Cardiac muscle cell (in vitro differentiated cells and primary cell): ENCODE measurements around the gene PLEK. TPM values are rescaled to one million over a fixed set of nuclear protein-coding genes. Genes with fewer than 3 reads are reported as not detected.

Experiments
- DNase-seq, 2 donors: peaks; one replicate each; pipeline versions ENCODE4 v3.0.0 to v3.0.0-alpha.2; 2010 to 2017; ENCODE audit warnings: low read depth in 1 of 2, low spot score in 1 of 2
- H3K27ac ChIP-seq: fragments of 200-600 bp; sonication (generic); 2 replicates; pipeline ENCODE4 v1.5.1; 2016
- H3K27me3 ChIP-seq: fragments of 200-600 bp; sonication (generic); 2 replicates; pipeline ENCODE4 v1.6.0; 2016; ENCODE audit warnings: control low read depth
- H3K36me3 ChIP-seq: fragments of 200-600 bp; sonication (generic); 2 replicates; pipeline ENCODE4 v1.5.1; 2016; ENCODE audit warnings: control low read depth
- H3K4me1 ChIP-seq: fragments of 200-600 bp; sonication (generic); 2 replicates; pipeline ENCODE4 v1.8.1; 2017; ENCODE audit warnings: low read depth, mild to moderate bottlenecking, mixed run types
- H3K4me3 ChIP-seq: fragments of 200-600 bp; sonication (generic); 2 replicates; pipeline ENCODE4 v1.5.1; 2016; ENCODE audit warnings: mild to moderate bottlenecking
- H3K9me3 ChIP-seq: fragments of 200-600 bp; sonication (generic); 2 replicates; pipeline ENCODE4 v1.5.1; 2017; ENCODE audit warnings: low read depth, mild to moderate bottlenecking, control low read depth
- polyA plus RNA-seq: library from polyadenylated mRNA; unstranded; fragments of >200 nt; fragmentation: Nextera tagmentation; extraction: Ambion mirVana; gene quantifications from 2 replicates; pipeline ENCODE4 v1.2.1, GENCODE V29; 2016
- total RNA-seq: library from RNA; depleted of rRNA; stranded (reverse); fragments of >200 nt; gene quantifications from 2 replicates; pipeline ENCODE4 v1.2.3, GENCODE V29; 2016
- TF ChIP-seq, protein P1 (sequence below): IDR thresholded peaks from 2 replicates; pipeline ENCODE4 v1.5.1; 2012; ENCODE audit warnings: low read depth, mild to moderate bottlenecking, low read length

The PLEK gene
- total and polyA plus RNA-seq, 2 experiments from 2014 or later = not detected

DNA sequence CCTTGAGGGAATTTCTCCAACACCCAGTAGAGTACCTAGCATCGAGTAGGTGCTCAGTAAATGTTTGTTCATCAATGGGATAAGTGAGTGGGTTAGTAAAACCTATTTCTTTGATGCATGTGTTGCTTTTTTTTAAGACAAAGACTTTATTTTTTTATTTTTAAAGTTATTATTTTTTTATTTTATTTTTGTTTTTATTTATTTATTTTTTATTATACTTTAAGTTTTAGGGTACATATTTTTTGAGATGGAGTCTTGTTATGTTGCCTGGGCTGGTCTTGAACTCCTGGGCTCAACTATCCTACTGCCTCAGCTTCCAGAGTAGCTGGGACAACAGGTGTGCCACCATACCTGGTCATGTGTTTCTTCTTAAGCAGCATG lies 20.8 kb downstream of the PLEK start:
- Histone ChIP-seq H3K4me1 (peaks cover 6% of the 10 kb centered on the region), H3K36me3 (no peaks in the 10 kb centered on the region), H3K27ac (no peak overlapping the region), H3K4me3 (no peak overlapping the region), H3K9me3 (no peaks in the 10 kb centered on the region), H3K27me3 (no peaks in the 10 kb centered on the region)
- no peak for DNase-seq
- TF ChIP-seq, protein P1, sequence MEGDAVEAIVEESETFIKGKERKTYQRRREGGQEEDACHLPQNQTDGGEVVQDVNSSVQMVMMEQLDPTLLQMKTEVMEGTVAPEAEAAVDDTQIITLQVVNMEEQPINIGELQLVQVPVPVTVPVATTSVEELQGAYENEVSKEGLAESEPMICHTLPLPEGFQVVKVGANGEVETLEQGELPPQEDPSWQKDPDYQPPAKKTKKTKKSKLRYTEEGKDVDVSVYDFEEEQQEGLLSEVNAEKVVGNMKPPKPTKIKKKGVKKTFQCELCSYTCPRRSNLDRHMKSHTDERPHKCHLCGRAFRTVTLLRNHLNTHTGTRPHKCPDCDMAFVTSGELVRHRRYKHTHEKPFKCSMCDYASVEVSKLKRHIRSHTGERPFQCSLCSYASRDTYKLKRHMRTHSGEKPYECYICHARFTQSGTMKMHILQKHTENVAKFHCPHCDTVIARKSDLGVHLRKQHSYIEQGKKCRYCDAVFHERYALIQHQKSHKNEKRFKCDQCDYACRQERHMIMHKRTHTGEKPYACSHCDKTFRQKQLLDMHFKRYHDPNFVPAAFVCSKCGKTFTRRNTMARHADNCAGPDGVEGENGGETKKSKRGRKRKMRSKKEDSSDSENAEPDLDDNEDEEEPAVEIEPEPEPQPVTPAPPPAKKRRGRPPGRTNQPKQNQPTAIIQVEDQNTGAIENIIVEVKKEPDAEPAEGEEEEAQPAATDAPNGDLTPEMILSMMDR = no peak

DNA sequence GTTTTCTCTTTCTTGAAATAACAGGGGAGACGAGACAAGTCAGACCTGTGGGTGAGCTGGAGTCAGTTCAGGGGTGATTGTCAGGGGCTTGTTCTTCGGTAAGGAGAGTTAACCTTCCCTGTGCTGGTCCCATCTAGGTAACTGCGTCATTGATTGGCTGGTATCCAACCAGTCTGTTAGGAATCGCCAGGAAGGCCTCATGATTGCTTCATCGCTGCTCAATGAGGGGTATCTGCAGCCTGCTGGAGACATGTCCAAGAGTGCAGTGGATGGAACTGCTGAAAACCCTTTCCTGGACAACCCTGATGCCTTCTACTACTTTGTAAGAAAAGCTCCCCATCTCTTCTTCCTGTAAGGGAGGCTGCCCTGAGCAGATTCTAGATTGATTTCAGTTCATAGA lies 21.3 kb downstream of the PLEK start:
- no peak overlapping the region for H3K4me3 ChIP-seq
- H3K27ac ChIP-seq = no peak overlapping the region
- no peaks in the 10 kb centered on the region for H3K27me3 ChIP-seq
- H3K4me1 ChIP-seq = peaks cover 6% of the 10 kb centered on the region
- no peaks in the 10 kb centered on the region for H3K9me3 ChIP-seq
- TF ChIP-seq, protein P1 = no peak
- H3K36me3 ChIP-seq = no peaks in the 10 kb centered on the region
- no peak for DNase-seq

DNA sequence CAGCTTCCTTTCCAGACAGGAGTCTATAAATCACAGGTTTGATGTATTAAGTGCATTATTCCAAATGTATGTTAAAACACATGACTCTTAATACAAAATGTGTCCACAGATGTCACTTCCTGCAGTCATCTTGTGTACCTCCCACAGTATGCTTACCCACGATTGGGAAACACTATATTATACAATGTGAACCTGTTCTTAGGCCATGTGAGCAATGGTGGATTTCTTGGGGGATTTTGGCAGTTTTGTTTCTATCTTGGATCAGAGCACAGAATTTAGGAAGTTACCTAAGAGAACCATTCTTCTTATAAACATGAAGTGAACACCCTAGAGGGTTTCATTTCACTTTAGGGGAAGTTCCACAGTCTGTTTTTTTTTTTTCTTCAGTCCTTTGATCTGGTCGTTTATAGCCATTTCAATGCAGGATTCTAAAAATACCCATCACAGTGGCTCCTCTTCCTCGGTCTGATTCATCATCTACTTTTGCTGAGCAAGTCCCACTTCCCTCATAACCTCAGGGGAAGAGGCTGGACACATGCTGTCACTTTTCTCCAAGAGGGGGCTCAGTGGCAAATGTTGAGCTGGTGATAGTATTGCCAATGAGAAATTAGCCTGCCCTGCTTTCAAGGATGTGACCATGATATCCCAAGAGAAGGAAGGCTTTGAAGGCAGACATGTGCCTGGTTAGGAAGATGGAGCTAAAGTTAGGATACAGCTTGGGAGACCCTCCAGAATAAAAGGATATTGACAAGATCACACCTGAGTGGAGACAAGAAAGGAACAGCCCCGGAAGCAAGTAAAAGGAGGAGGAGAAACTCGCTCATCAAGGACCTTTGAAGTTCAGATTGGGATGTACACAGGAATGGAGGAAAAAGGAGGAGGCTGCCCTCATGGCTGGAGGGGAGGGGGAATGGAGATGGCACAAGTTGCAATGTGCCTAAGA lies 22.6 kb downstream of the PLEK start:
- H3K27me3 ChIP-seq = no peaks in the 10 kb centered on the region
- no peaks in the 10 kb centered on the region for H3K36me3 ChIP-seq
- H3K4me1 ChIP-seq = peaks cover 9% of the 10 kb centered on the region
- H3K27ac ChIP-seq = no peak overlapping the region
- H3K4me3 ChIP-seq = no peak overlapping the region
- no peaks in the 10 kb centered on the region for H3K9me3 ChIP-seq
- TF ChIP-seq, protein P1 = no peak
- no peak for DNase-seq

DNA sequence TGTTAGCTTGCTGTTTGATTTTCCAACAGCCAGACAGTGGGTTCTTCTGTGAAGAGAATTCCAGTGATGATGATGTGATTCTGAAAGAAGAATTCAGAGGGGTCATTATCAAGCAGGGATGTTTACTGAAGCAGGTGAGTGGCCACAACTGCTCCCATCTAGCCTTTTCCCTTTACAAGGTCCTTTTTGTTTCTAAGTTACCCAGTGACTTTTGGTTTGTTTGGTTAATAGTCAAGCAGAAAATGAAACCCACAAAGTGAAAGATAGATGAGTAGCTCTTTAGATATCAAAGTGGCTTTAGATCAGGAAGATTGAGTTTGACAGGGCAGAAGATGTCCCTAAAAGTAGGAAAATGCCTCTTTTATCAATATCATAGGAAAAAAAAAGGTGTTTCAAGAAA lies 23.3 kb downstream of the PLEK start:
- Histone ChIP-seq H3K36me3 (no peaks in the 10 kb centered on the region), H3K4me3 (no peak overlapping the region), H3K27ac (no peak overlapping the region), H3K4me1 (peaks cover 9% of the 10 kb centered on the region), H3K27me3 (no peaks in the 10 kb centered on the region), H3K9me3 (no peaks in the 10 kb centered on the region)
- TF ChIP-seq, protein P1 = no peak
- no peak for DNase-seq

DNA sequence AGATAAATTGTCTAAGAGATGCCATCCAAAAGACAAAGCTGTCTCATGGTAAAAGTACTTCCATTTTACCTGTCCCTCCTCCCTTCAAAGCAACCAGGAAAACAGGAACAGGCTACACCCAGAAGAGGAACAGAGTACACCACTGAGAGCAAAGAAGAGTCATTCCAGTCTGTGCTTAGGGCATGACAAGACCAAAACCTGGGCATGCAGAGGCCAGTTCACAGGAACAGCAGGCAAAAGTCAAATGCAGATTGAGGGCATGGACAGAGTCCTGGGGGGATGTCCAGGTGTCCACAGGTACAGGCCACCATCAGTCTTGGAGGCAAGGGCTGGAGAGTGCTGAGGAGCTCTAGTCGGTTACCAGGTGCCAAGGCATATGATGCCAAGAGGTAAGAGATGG lies 23.7 kb downstream of the PLEK start:
- H3K4me3 ChIP-seq = no peak overlapping the region
- TF ChIP-seq, protein P1 = no peak
- no peaks in the 10 kb centered on the region for H3K9me3 ChIP-seq
- no peak for DNase-seq
- H3K36me3 ChIP-seq = no peaks in the 10 kb centered on the region
- H3K27me3 ChIP-seq = no peaks in the 10 kb centered on the region
- peaks cover 9% of the 10 kb centered on the region for H3K4me1 ChIP-seq
- H3K27ac ChIP-seq = no peak overlapping the region
